CD14-positive monocyte (primary cell): ENCODE measurements around the gene SERTAD2. TPM values are rescaled to one million over a fixed set of nuclear protein-coding genes. Genes with fewer than 3 reads are reported as not detected.

Experiments
- DNase-seq, 3 donors: peaks; one replicate each; pipeline ENCODE4 v3.0.0-alpha.2; 2011 to 2022
- H2AFZ ChIP-seq: 2 replicates; pipeline ENCODE4 v1.6.0; 2012; ENCODE audit warnings: mild to moderate bottlenecking, low read depth, low read length, inconsistent platforms; ENCODE audit not compliant: insufficient read depth, poor library complexity, severe bottlenecking
- H3K27ac ChIP-seq, 2 donors: 1 replicate in 1 of 2; 2 replicates in 1 of 2; pipeline ENCODE4 v1.5.1; 2012 to 2013; ENCODE audit warnings: low read length in 2 of 2, control low read depth in 1 of 2, inconsistent platforms in 1 of 2, low read depth in 1 of 2, mild to moderate bottlenecking in 1 of 2
- H3K27me3 ChIP-seq, 2 donors: one replicate each; pipeline versions ENCODE4 v1.6.0 to v1.6.1; 2011 to 2013; ENCODE audit warnings: low read length in 2 of 2; ENCODE audit not compliant: control insufficient read depth in 2 of 2, insufficient read depth in 2 of 2
- H3K36me3 ChIP-seq, 2 donors: replicated peaks in 1 of 2; 1 replicate in 1 of 2; 2 replicates in 1 of 2; pipeline versions ENCODE4 v1.5.1 to v1.6.1; 2012 to 2013; ENCODE audit warnings: low read length in 2 of 2, control low read depth in 1 of 2, inconsistent platforms in 1 of 2, mild to moderate bottlenecking in 1 of 2; ENCODE audit not compliant: insufficient read depth in 2 of 2, control insufficient read depth in 1 of 2
- H3K4me1 ChIP-seq, 2 donors: 1 replicate in 1 of 2; 2 replicates in 1 of 2; pipeline versions ENCODE4 v1.5.1 to v1.6.1; 2012 to 2013; ENCODE audit warnings: low read length in 2 of 2, control low read depth in 1 of 2, inconsistent platforms in 1 of 2, mild to moderate bottlenecking in 1 of 2, moderate library complexity in 1 of 2; ENCODE audit not compliant: insufficient read depth in 2 of 2, control insufficient read depth in 1 of 2
- H3K4me2 ChIP-seq: replicated peaks from 2 replicates; pipeline ENCODE3; 2012; ENCODE audit warnings: low read length, moderate library complexity, mild to moderate bottlenecking; ENCODE audit not compliant: poor library complexity, severe bottlenecking; ENCODE audit errors: extremely low read depth
- H3K4me3 ChIP-seq, 3 experiments: fragments of 200-600 bp in 1 of 3; sonication (generic) in 1 of 3; replicated peaks in 1 of 3; 1 replicate in 2 of 3; 2 replicates in 1 of 3; pipeline ENCODE4 v1.5.1; 2011 to 2013; ENCODE audit warnings: low read length in 3 of 3, mild to moderate bottlenecking in 3 of 3, control low read depth in 2 of 3, low read depth in 2 of 3, inconsistent platforms in 1 of 3, moderate library complexity in 1 of 3
- H3K79me2 ChIP-seq: 2 replicates; pipeline ENCODE4 v1.6.0; 2012; ENCODE audit warnings: mild to moderate bottlenecking, control low read depth, inconsistent platforms, low read length, moderate library complexity; ENCODE audit not compliant: insufficient read depth
- H3K9ac ChIP-seq: 2 replicates; pipeline ENCODE4 v1.6.0; 2017; ENCODE audit warnings: low read length, mild to moderate bottlenecking; ENCODE audit not compliant: insufficient read depth, poor library complexity, severe bottlenecking
- H3K9me3 ChIP-seq, 2 donors: replicated peaks in 1 of 2; 1 replicate in 1 of 2; 2 replicates in 1 of 2; pipeline versions ENCODE4 v1.5.1 to v1.6.1; 2012 to 2013; ENCODE audit warnings: low read length in 2 of 2, control low read depth in 1 of 2; ENCODE audit not compliant: control insufficient read depth in 1 of 2, insufficient read depth in 1 of 2
- H4K20me1 ChIP-seq: 2 replicates; pipeline ENCODE4 v1.6.0; 2012; ENCODE audit warnings: mild to moderate bottlenecking, low read length, control low read depth, moderate library complexity; ENCODE audit not compliant: insufficient read depth
- H3K27ac Mint-ChIP-seq, 7 donors: one replicate each; pipeline ENCODE4 v1.8.0; 2020; ENCODE audit warnings: mild to moderate bottlenecking in 7 of 7, mixed read lengths in 7 of 7, moderate library complexity in 6 of 7, inconsistent platforms in 2 of 7
- H3K27me3 Mint-ChIP-seq, 3 donors: one replicate each; pipeline ENCODE4 v1.8.0; 2021 to 2022; ENCODE audit warnings: low read depth in 3 of 3, mild to moderate bottlenecking in 3 of 3, mixed read lengths in 3 of 3, moderate library complexity in 3 of 3, inconsistent platforms in 1 of 3
- H3K36me3 Mint-ChIP-seq, 2 donors: one replicate each; pipeline ENCODE4 v1.8.0; 2020; ENCODE audit warnings: mixed read lengths in 2 of 2, inconsistent platforms in 1 of 2, mild to moderate bottlenecking in 1 of 2
- H3K4me1 Mint-ChIP-seq: one replicate; pipeline ENCODE4 v1.8.0; 2020; ENCODE audit warnings: mild to moderate bottlenecking, mixed read lengths
- H3K4me3 Mint-ChIP-seq, 2 donors: one replicate each; pipeline ENCODE4 v1.8.0; 2020; ENCODE audit warnings: mild to moderate bottlenecking in 2 of 2, mixed read lengths in 2 of 2, moderate library complexity in 1 of 2
- H3K9me3 Mint-ChIP-seq, 7 donors: one replicate each; pipeline ENCODE4 v1.8.0; 2020 to 2022; ENCODE audit warnings: mixed read lengths in 7 of 7, mild to moderate bottlenecking in 6 of 7, moderate library complexity in 6 of 7, inconsistent platforms in 2 of 7
- WGBS: methylation state at CpG from one replicate; pipeline ENCODE4 v1.1.5; 2013; ENCODE audit warnings: missing lambda C conversion rate; ENCODE audit not compliant: insufficient coverage; 5-methylcytosine and 5-hydroxymethylcytosine counted together
- intact Hi-C, 2 donors: fragments of 100-400 bp; cut with micrococcal nuclease; formaldehyde crosslinking; loops; one replicate each; pipeline versions ENCODE4 v1.15.0 to v1.15.1; 2023
- polyA plus RNA-seq, 3 donors: library from polyadenylated mRNA; depleted of rRNA in 1 of 3; unstranded in 2 of 3; stranded (reverse) in 1 of 3; fragments of 300-500 nt in 2 of 3; fragments of >200 nt in 1 of 3; fragmentation: Illumina TruSeq in 2 of 3; gene quantifications; 1 replicate in 2 of 3; 2 replicates in 1 of 3; pipeline ENCODE4 v1.2.3, GENCODE V29; 2012 to 2021
- TF ChIP-seq, protein P1 (sequence below): fragments of 200-600 bp; IDR thresholded peaks from one replicate; pipeline ENCODE4 v1.8.0; 2022; ENCODE audit warnings: antibody characterized with exemption, mild to moderate bottlenecking

Gene SERTAD2
- polyA plus RNA-seq, 3 donors: 8.5 to 68.7 (median 8.8) TPM

DNA sequence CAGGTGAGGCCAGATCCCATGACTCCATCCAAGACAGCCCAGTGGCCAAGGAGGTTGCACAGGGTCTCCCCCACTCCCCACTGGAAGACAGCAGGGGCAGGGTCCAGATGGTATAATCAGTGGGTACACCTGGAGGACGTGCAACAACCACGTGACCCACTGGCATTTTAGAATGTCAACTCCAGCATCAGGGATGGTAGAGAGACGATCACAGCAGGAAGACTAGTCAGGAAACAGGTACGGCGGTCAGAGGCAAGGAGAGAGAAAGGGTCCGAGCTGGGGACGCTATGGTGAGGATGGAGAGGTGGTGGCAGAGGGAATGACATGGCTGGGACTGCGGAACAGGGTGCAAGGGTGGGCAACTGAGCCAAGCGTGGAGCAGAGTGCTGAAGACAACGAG, 23.0 kb downstream of the SERTAD2 start:
- H3K27ac Mint-ChIP-seq: peak overlapping the region in 5 of 7 donors; percentile 11 to 76 (median 42)
- peaks cover 19% of the 10 kb centered on the region for H3K4me1 Mint-ChIP-seq
- no peaks in the 10 kb centered on the region for H3K9me3 ChIP-seq
- peaks cover 0 to 3% (median 0%) of the 10 kb centered on the region in 3 donors for H3K27me3 Mint-ChIP-seq
- peaks cover 58% of the 10 kb centered on the region for H4K20me1 ChIP-seq
- H3K9ac ChIP-seq: no peak overlapping the region
- peaks cover 35% of the 10 kb centered on the region for H3K79me2 ChIP-seq
- DNase-seq: no peak
- H3K4me1 ChIP-seq: peaks cover 11 to 15% of the 10 kb centered on the region in 2 donors
- no peak overlapping the region for H3K4me3 ChIP-seq
- intact Hi-C loops: no loop called here
- H2AFZ ChIP-seq: no peak overlapping the region
- H3K27me3 ChIP-seq: no peaks in the 10 kb centered on the region
- no peak overlapping the region for H3K4me3 Mint-ChIP-seq
- H3K36me3 Mint-ChIP-seq: peaks cover 40 to 52% of the 10 kb centered on the region in 2 donors
- no peak overlapping the region for H3K27ac ChIP-seq
- no peak overlapping the region for H3K4me2 ChIP-seq
- TF ChIP-seq, protein P1, sequence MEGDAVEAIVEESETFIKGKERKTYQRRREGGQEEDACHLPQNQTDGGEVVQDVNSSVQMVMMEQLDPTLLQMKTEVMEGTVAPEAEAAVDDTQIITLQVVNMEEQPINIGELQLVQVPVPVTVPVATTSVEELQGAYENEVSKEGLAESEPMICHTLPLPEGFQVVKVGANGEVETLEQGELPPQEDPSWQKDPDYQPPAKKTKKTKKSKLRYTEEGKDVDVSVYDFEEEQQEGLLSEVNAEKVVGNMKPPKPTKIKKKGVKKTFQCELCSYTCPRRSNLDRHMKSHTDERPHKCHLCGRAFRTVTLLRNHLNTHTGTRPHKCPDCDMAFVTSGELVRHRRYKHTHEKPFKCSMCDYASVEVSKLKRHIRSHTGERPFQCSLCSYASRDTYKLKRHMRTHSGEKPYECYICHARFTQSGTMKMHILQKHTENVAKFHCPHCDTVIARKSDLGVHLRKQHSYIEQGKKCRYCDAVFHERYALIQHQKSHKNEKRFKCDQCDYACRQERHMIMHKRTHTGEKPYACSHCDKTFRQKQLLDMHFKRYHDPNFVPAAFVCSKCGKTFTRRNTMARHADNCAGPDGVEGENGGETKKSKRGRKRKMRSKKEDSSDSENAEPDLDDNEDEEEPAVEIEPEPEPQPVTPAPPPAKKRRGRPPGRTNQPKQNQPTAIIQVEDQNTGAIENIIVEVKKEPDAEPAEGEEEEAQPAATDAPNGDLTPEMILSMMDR: no peak
- peaks cover 23 to 52% of the 10 kb centered on the region in 2 donors for H3K36me3 ChIP-seq
- H3K9me3 Mint-ChIP-seq: no peaks in the 10 kb centered on the region
- 93% methylated on average over 10 of the region's 10 CpGs for WGBS

DNA sequence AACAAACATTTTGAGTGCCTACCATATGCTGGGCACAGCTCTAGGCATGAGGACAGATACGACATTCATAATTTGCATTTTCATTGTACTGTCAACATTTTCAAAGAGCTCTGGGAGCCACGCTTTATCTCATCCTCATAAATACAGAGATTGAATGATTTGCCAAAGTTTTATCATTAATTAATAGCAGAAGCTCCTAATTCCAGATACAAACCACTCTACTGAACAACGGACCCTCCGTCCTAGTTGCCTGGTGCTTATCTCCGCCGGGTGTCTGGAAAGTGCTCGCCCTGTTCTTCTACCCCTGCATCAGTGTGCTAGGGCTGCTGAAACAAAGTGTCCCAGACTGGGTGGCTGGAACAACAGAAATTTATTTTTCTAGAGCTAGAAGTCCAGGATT, 23.8 kb downstream of the SERTAD2 start:
- peaks cover 14 to 43% of the 10 kb centered on the region in 2 donors for H3K36me3 ChIP-seq
- no peak overlapping the region for H3K4me3 Mint-ChIP-seq
- intact Hi-C loops: no loop called here
- H3K4me3 ChIP-seq: no peak overlapping the region
- H2AFZ ChIP-seq: no peak overlapping the region
- peaks cover 50% of the 10 kb centered on the region for H4K20me1 ChIP-seq
- peaks cover 32 to 44% of the 10 kb centered on the region in 2 donors for H3K36me3 Mint-ChIP-seq
- H3K9ac ChIP-seq: no peak overlapping the region
- no peak for DNase-seq
- H3K27me3 ChIP-seq: no peaks in the 10 kb centered on the region
- H3K27ac ChIP-seq: no peak overlapping the region
- peak overlapping the region in 1 of 7 donors; percentile 2 for H3K27ac Mint-ChIP-seq
- H3K79me2 ChIP-seq: peaks cover 26% of the 10 kb centered on the region
- H3K4me1 ChIP-seq: peaks cover 6 to 8% of the 10 kb centered on the region in 2 donors
- no peak overlapping the region for H3K4me2 ChIP-seq
- H3K27me3 Mint-ChIP-seq: peaks cover 0 to 3% (median 0%) of the 10 kb centered on the region in 3 donors
- no peaks in the 10 kb centered on the region for H3K9me3 Mint-ChIP-seq
- TF ChIP-seq, protein P1: no peak
- H3K4me1 Mint-ChIP-seq: peaks cover 20% of the 10 kb centered on the region
- 96% methylated on average over 5 of the region's 7 CpGs for WGBS
- no peaks in the 10 kb centered on the region for H3K9me3 ChIP-seq
